GM23338 (cell line): Measurements from ENCODE around the gene COPS7B. TPM values are rescaled to one million over a fixed set of nuclear protein-coding genes. Genes with fewer than 3 reads are reported as not detected.
A peak's percentile ranks its signal among the peaks of the same experiment; 100 is the strongest.

Experiments
- ATAC-seq: fragments of 200-7000 bp; cut with Tn5 transposase; 3 replicates; pipeline ENCODE4 v1.9.1; 2020
- DNase-seq: peaks from one replicate; pipeline ENCODE4 v3.0.0-alpha.2; 2015; ENCODE audit warnings: low spot score
- H2AFZ ChIP-seq: fragments of 200-600 bp; sonication (generic); 2 replicates; pipeline ENCODE4 v1.8.0; 2016; ENCODE audit warnings: antibody characterized with exemption, mild to moderate bottlenecking, moderate library complexity
- H3F3A ChIP-seq: fragments of 200-600 bp; sonication (generic); replicated peaks from 2 replicates; pipeline ENCODE4 v1.8.0; 2017; ENCODE audit warnings: antibody characterized with exemption, mixed run types, low read depth
- H3K27ac ChIP-seq: fragments of 200-600 bp; sonication (generic); 2 replicates; pipeline ENCODE4 v1.6.1; 2016; ENCODE audit warnings: low read depth
- H3K27me3 ChIP-seq: fragments of 200-600 bp; sonication (generic); 2 replicates; pipeline ENCODE4 v1.8.0; 2016; ENCODE audit warnings: mild to moderate bottlenecking, mixed run types, moderate library complexity; ENCODE audit not compliant: insufficient read depth
- H3K36me3 ChIP-seq: fragments of 200-600 bp; sonication (generic); 2 replicates; pipeline ENCODE4 v1.8.0; 2016; ENCODE audit warnings: mild to moderate bottlenecking; ENCODE audit not compliant: insufficient read depth
- H3K4me1 ChIP-seq: fragments of 200-600 bp; sonication (generic); 2 replicates; pipeline ENCODE4 v1.8.0; 2016; ENCODE audit warnings: mild to moderate bottlenecking, moderate library complexity; ENCODE audit not compliant: insufficient read depth
- H3K4me2 ChIP-seq: fragments of 200-600 bp; sonication (generic); 2 replicates; pipeline ENCODE4 v1.7.1; 2017; ENCODE audit warnings: mixed run types
- H3K4me3 ChIP-seq: fragments of 200-600 bp; sonication (generic); 2 replicates; pipeline ENCODE4 v1.6.1; 2016; ENCODE audit warnings: mixed run types
- H3K79me2 ChIP-seq: fragments of 200-600 bp; sonication (generic); replicated peaks from 2 replicates; pipeline ENCODE4 v1.8.0; 2017; ENCODE audit warnings: mild to moderate bottlenecking; ENCODE audit not compliant: insufficient read depth
- H3K9me2 ChIP-seq: fragments of 200-600 bp; sonication (generic); 2 replicates; pipeline ENCODE4 v1.8.0; 2017; ENCODE audit not compliant: insufficient read depth
- H4K20me1 ChIP-seq: fragments of 200-600 bp; sonication (generic); replicated peaks from 2 replicates; pipeline ENCODE4 v1.8.0; 2017; ENCODE audit warnings: mild to moderate bottlenecking; ENCODE audit not compliant: insufficient read depth
- H3K27ac Mint-ChIP-seq: 2 replicates; pipeline ENCODE4 v1.8.0; 2020; ENCODE audit warnings: inconsistent platforms, mild to moderate bottlenecking, moderate library complexity, mixed read lengths
- H3K27me3 Mint-ChIP-seq: 3 replicates; pipeline ENCODE4 v1.8.0; 2022; ENCODE audit warnings: low read depth, mild to moderate bottlenecking, moderate library complexity, mixed read lengths, inconsistent platforms; ENCODE audit not compliant: insufficient read depth, poor library complexity
- H3K36me3 Mint-ChIP-seq: 3 replicates; pipeline ENCODE4 v1.8.0; 2021; ENCODE audit warnings: low read depth, mild to moderate bottlenecking, inconsistent platforms, moderate library complexity, mixed read lengths
- H3K4me1 Mint-ChIP-seq: 3 replicates; pipeline ENCODE4 v1.8.0; 2020; ENCODE audit warnings: mild to moderate bottlenecking, inconsistent platforms, mixed read lengths
- H3K4me3 Mint-ChIP-seq: 3 replicates; pipeline ENCODE4 v1.8.0; 2021; ENCODE audit warnings: moderate library complexity, mild to moderate bottlenecking, inconsistent platforms, mixed read lengths
- H3K9me3 Mint-ChIP-seq: 3 replicates; pipeline ENCODE4 v1.8.0; 2020; ENCODE audit warnings: moderate library complexity, mild to moderate bottlenecking, inconsistent platforms, mixed read lengths
- CREB1 ChIP-seq: fragments of 250-450 bp; sonication (Bioruptor Pico); IDR thresholded peaks from 2 replicates; pipeline ENCODE4 v1.5.0; 2020; ENCODE audit warnings: low read depth, mild to moderate bottlenecking, moderate library complexity
- CTCF ChIP-seq, 2 experiments: fragments of 200-600 bp in 1 of 2; sonication (generic) in 1 of 2; conservative IDR thresholded peaks; 2 replicates each; pipeline versions ENCODE4 v1.5.1 to v1.6.1; 2016 to 2017; ENCODE audit warnings: antibody characterized with exemption in 2 of 2, low read depth in 2 of 2, mild to moderate bottlenecking in 2 of 2, moderate library complexity in 1 of 2
- REST ChIP-seq: IDR thresholded peaks from one replicate; pipeline ENCODE4 v1.6.1; 2018; ENCODE audit warnings: antibody characterized with exemption; ENCODE audit not compliant: unreplicated experiment
- ZNF331 ChIP-seq: fragments of 250-450 bp; sonication (Bioruptor Pico); IDR thresholded peaks from 2 replicates; pipeline ENCODE4 v1.5.0; 2020; ENCODE audit warnings: low read depth, mild to moderate bottlenecking, moderate library complexity
- polyA plus RNA-seq: library from polyadenylated mRNA; unstranded; fragments of >200 nt; fragmentation: Nextera tagmentation; extraction: Ambion mirVana; gene quantifications from 2 replicates; pipeline ENCODE4 v1.2.1, GENCODE V29; 2016
- total RNA-seq: library from RNA; depleted of rRNA; stranded (reverse); fragments of >200 nt; shearing (Covaris generic); gene quantifications from 2 replicates; pipeline ENCODE4 v1.2.3, GENCODE V29; 2014

Gene COPS7B
- total and polyA plus RNA-seq, 2 experiments from 2014 or later: 40.9 to 63.7 TPM

- TF ChIP-seq CTCF (conservative IDR thresholded peaks at IDR 0.05; ENCODE audit: low read depth in 2 of 2) (0 out of 4 replicates have a peak, but pooled peaks of 1 of the 2 experiments have one; percentile 16), REST (no peak)
- no peaks in the 10 kb centered on the region for H4K20me1 ChIP-seq
- H3K27me3 ChIP-seq: no peaks in the 10 kb centered on the region
- H3K27ac ChIP-seq: no peak overlapping the region
- H3K9me3 Mint-ChIP-seq: no peaks in the 10 kb centered on the region
- no peaks in the 10 kb centered on the region for H3K9me2 ChIP-seq
- no peaks in the 10 kb centered on the region for H3K36me3 ChIP-seq
- peaks cover 5% of the 10 kb centered on the region; the same call in 1 of the 2 replicates for H3K79me2 ChIP-seq
- no peak overlapping the region for H3K4me3 Mint-ChIP-seq
- H2AFZ ChIP-seq: no peak overlapping the region
- 0 out of 2 replicates have a peak, but pooled peaks cover 4% of the 10 kb centered on the region for H3F3A ChIP-seq
- no peak overlapping the region for H3K4me3 ChIP-seq
- DNase-seq: no peak
- H3K4me1 Mint-ChIP-seq: peaks cover 10% of the 10 kb centered on the region; the same call in 2 of the 3 replicates
- ATAC-seq: no peak
- H3K4me2 ChIP-seq: no peak overlapping the region
- no peak overlapping the region for H3K27ac Mint-ChIP-seq
- H3K36me3 Mint-ChIP-seq: no peaks in the 10 kb centered on the region
- H3K27me3 Mint-ChIP-seq: no peaks in the 10 kb centered on the region
- H3K4me1 ChIP-seq: peaks cover 5% of the 10 kb centered on the region; the same call in 1 of the 2 replicates
Observed at GRCh38 chr2:231769170-231770136, 16.8 kb upstream of the COPS7B start.

- Histone ChIP-seq H4K20me1 (peaks cover 24% of the 10 kb centered on the region), H3K4me2 (peak overlapping the region; percentile 86), H3K27me3 (0 out of 2 replicates have a peak, but pooled peaks cover 7% of the 10 kb centered on the region), H3F3A (peaks cover 6% of the 10 kb centered on the region), H3K27ac (no peak overlapping the region), H3K4me3 (peak overlapping the region; percentile 64), H3K4me1 (peaks cover 11% of the 10 kb centered on the region), H3K9me2 (no peaks in the 10 kb centered on the region), H2AFZ (peak overlapping the region; percentile 75; the same call in 1 of the 2 replicates), H3K79me2 (peaks cover 64% of the 10 kb centered on the region), H3K36me3 (no peaks in the 10 kb centered on the region; the same call in 1 of the 2 replicates)
- Mint-ChIP-seq H3K27me3 (peaks cover 3% of the 10 kb centered on the region), H3K9me3 (no peaks in the 10 kb centered on the region), H3K36me3 (no peaks in the 10 kb centered on the region; the same call in 2 of the 3 replicates), H3K4me3 (peak overlapping the region; percentile 92), H3K4me1 (peaks cover 17% of the 10 kb centered on the region), H3K27ac (no peak overlapping the region)
- TF ChIP-seq REST: peak; percentile 83
- no peak for TF ChIP-seq ZNF331 (CRISPR knock-in tag)
- no peak for TF ChIP-seq CREB1 (CRISPR knock-in tag)
- peak; percentile 71 for DNase-seq
- ATAC-seq: peak; percentile 60
Observed at GRCh38 chr2:231780123-231780908, 5.9 kb upstream of the COPS7B start.
